HG03064 (cell line): ENCODE data around the gene ANKRD36.
"Not testable (repeated sequence)": the region's sequence is repeated elsewhere in the genome, so short reads cannot be mapped to it uniquely, and the experiment has no call there.

Experiments
- ATAC-seq: cut with Tn5 transposase; IDR thresholded peaks from one replicate; pipeline ENCODE4 v1.9.1; 2021; ENCODE audit warnings: low read depth; ENCODE audit not compliant: unreplicated experiment

ANKRD36 gene

GRCh38 chr2:97268075-97268591, 155.2 kb downstream of the ANKRD36 start:
- ATAC-seq = not testable (repeated sequence)

GRCh38 chr2:97276232-97276798, 163.4 kb downstream of the ANKRD36 start:
- ATAC-seq = not testable (repeated sequence)

- ATAC-seq = not testable (repeated sequence)
Measured at GRCh38 chr2:97285187-97285586, 172.2 kb downstream of the ANKRD36 start.

GRCh38 chr2:97293687-97294086, 180.7 kb downstream of the ANKRD36 start:
- not testable (repeated sequence) for ATAC-seq
